CMK (cell line): ENCODE data around the gene PRSS36.
"Not testable (repeated sequence)": the region's sequence is repeated elsewhere in the genome, so short reads cannot be mapped to it uniquely, and the experiment has no call there.

Experiments
- DNase-seq: peaks from one replicate; pipeline ENCODE4 v3.0.0-alpha.2; 2010; ENCODE audit warnings: low read depth

Gene PRSS36

GRCh38 chr16:31183432-31184428 lies 33.9 kb upstream of the PRSS36 start:
- DNase-seq, result no peak

DNA sequence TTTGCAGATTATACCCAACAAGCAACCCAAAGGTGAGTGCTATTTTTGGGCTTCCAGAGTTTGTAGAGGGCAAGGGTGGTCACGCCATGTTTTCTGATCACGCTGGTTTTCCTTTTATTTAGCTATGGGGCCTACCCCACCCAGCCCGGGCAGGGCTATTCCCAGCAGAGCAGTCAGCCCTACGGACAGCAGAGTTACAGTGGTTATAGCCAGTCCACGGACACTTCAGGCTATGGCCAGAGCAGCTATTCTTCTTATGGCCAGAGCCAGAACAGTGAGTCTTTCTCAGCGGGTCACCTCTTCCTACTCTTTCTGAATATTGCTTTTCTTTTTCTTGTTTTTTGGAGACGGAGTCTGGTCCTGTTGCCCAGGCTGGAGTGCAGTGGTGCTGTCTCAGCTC lies 32.5 kb upstream of the PRSS36 start:
- DNase-seq, result no peak

DNA sequence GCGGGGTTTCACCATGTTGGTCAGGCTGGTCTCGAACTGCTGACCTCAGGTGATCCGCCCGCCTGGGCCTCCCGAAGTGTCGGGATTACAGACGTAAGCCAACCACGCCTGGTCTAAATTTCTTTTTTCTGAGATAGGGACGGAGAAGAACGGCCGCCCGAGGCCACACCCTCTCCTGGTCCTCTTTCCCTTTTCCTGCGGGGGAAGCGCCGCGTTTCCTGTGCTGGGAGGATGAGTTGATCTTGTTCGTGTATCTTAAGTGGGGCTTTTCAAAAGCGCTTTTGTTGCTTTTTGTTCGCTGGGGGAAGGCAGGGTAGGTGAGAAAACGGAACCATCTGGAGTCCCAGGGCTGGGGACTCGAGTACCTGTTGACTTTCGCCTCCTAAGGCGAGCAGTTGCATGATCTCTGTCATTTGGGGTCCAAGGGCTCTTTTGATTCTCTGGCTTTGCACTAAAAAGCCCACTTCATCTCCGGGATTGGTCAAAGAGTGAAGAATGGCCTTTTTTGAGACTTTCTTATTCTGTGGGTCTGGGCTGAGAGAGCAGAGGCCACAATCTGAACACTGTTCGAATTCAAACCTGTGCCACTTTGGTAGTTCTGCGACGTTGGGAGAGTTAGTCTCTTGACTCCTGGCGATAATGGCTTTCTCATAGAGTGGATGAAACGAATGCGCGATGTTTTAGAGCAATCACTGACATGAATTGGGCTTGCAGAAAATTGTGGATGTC lies 31.4 kb upstream of the PRSS36 start:
- DNase-seq, result no peak

DNA sequence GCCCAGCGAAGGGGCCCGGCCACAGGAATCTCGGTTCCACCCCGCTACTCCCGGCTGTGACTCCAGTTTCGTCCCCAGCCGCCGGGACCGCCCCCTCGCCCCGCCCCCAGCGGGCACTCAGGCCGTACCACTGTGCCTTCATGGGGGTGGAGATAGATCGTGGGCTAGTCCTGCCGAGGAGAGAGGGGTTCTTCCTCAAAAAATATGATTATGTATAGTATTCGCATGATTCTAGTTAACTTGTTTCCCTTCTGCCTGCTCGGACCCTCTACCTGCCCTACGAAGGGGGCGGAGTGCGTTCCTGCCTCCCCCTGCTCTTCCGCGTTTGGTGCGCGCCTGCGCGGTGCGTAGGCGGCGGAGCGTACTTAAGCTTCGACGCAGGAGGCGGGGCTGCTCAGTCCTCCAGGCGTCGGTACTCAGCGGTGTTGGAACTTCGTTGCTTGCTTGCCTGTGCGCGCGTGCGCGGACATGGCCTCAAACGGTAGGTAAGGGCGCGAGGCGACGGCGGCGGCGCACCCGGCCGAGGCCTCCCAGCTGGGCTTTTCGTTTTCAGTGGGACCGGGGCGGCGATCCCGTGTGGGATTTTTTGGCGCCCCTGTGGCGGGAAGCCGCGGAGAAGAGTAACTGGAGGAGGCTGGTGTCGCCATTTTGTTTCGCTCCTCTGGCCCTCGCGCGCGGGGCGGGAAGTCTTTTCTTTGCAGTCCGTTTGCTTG lies 30.0 kb upstream of the PRSS36 start, which contains the start of gene FUS:
Gene FUS, plus strand, starts transcription at position 393 of the 713 bp plus-strand sequence. Its CDS starts 76 bp downstream, at position 469.
- DNase-seq, result peak; percentile 95

DNA sequence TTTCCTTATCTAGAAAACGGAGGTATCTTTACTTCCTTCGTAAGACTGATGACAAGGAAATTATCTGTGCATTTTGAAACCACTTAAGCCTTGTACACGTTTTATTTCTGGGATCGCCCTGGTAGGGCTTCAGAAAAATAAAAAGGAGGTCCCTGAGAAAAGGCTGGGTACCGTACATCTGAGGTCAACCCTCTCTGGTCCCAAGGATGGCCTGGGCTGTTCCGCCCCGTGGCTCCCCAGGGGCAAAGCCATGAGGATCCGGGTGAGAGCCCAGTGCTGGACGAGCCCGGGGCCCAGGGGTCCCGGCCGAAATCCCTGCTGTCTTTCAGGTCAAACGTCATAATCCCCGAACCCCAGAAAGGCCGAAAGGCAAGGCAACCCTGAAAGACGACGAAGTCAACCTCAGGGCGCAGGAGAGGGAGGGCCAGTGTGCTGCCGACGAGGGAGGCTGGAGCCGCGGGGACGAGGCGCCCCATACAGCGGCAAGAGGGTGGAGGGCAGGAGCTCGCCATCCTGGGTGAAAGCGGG lies 29.4 kb upstream of the PRSS36 start:
- no peak for DNase-seq

DNA sequence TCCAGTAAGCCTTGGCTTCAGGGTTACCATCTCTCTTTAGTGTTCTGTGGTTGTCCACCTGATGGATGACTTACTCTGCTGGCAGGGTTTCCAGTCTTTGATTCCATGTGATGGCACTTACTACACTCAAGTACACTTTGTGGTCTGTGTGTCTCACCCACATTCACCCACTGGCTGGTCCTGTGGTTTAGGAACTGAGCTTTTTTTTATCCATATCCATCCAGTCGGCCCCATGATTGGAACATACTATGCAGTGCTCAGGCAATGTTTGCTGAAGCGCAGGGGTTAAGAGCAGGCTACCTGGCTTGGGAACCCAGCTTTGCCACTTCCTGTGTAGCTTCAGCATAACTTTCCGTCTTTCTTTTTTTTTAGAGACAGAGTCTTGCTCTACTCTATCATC lies 27.3 kb upstream of the PRSS36 start:
- DNase-seq, result no peak

GRCh38 chr16:31170048-31170447 lies 20.2 kb upstream of the PRSS36 start:
- DNase-seq, result not testable (repeated sequence)

DNA sequence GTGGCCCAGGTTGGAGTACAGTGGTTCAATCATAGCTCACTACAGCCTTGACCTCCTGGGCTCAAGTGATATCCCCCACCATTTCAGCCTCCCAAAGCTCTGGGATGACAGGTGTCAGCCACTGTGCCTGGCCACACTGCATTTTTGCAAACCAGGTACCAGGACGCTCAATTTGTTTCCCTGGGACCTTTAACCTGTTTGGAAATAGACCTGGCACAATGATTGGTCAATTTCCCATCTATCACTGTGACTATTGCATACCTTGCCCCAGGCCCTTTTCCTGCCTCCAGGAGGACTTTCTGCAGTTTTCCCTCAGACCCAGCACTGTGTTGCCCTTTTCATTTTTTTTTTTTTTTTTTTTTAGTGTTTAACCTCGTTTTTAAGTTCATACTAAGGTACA lies 19.0 kb upstream of the PRSS36 start:
- DNase-seq, result no peak

DNA sequence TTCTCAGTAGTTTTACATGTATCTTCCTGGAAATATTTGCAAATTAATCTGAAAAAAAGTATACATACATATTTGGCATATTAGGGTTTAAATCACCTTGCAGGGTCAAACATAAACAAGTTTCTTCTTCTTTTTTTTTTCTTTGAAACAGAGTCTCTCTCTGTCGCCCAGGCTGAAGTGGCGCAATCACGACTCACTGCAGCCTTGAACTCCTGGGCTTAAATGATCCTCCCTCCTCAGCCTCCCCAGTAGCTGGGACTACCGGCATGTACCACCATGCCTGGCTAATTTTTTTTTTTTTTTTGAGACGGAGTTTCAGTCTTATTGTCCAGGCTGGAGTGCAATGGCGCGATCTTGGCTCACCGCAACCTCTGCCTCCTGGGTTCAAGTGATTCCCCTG lies 17.4 kb upstream of the PRSS36 start:
- no peak for DNase-seq

DNA sequence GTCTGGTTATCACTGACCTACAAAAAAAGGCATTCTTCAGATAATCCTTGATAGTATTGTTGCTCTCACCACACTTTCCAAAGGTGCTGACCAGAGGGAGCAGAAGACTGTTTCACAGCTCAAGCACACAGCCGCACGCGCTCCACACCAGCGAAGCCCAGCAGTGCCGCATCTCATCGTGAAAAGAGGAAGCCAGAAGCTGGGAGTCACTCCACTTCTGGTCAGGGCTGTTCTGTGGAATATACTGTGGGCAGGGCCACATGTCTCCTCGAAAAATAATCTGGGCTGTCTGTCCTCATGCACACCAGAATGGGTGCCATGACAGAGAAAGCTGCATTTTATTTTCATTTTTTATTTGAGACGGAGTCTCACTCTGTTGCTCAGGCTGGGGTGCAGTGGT lies 7.3 kb upstream of the PRSS36 start:
- no peak for DNase-seq

GRCh38 chr16:31150976-31151375 lies 1.1 kb upstream of the PRSS36 start:
- not testable (repeated sequence) for DNase-seq

- DNase-seq, result no peak
These were observed 534 bp downstream of the PRSS36 start for GRCh38 chr16:31149332-31149731.

- DNase-seq, result no peak
These were observed 970 bp downstream of the PRSS36 start for GRCh38 chr16:31148896-31149295.

- no peak for DNase-seq
These were observed 1.6 kb downstream of the PRSS36 start for GRCh38 chr16:31148281-31148728.

GRCh38 chr16:31147574-31147973 lies 2.3 kb downstream of the PRSS36 start:
- no peak for DNase-seq

DNA sequence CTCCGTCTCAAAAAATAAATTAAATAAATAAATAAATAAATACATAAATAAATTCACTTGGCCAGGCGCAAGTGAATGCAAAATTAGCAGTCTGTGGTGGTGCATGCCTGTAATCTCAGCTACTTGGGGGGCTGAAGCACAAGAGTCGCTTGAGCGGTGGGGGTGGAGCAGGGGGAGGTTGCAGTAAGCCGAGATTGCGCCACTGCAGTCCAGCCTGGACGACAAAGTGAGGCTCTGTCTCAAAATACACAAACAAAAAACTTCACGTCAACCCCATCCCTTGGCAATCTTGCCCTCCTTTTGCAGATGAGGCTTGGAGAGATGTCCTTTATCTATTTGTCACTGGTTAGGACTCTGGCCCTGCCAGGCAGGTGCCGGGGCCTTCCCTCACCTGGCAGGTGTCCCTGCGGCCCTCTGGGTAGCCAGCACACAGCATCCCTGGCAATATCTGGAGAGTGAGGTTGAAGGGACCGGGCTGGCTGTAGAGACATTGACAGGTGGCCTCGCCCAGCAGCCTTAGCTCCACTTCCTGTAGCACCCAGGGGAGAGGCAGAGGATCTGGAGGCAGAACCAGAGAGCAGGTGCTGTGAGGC lies 4.4 kb downstream of the PRSS36 start:
- no peak for DNase-seq

GRCh38 chr16:31144418-31144817 lies 5.4 kb downstream of the PRSS36 start:
- not testable (repeated sequence) for DNase-seq

DNA sequence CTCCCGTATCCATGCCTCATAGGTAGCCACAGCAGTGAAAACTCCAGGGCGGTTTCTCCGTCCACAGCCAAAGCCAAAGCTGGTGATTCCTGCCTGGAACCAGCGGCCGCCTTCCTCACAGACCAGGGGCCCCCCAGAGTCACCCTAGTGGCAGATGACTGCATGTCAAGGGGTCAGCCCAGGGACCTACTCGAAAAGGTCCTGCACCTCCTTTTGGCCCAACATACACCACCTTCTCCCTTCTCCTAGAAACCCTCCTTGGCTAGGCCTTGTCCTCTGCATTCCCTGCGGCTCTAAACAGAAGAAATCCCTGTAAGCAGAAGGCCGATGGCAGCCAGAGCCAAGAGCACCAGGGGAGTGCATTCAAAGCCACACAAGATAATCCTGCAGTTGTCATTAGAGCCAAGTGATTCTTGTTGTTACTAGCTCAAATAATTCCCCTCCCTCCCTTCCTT lies 6.1 kb downstream of the PRSS36 start:
- no peak for DNase-seq

DNA sequence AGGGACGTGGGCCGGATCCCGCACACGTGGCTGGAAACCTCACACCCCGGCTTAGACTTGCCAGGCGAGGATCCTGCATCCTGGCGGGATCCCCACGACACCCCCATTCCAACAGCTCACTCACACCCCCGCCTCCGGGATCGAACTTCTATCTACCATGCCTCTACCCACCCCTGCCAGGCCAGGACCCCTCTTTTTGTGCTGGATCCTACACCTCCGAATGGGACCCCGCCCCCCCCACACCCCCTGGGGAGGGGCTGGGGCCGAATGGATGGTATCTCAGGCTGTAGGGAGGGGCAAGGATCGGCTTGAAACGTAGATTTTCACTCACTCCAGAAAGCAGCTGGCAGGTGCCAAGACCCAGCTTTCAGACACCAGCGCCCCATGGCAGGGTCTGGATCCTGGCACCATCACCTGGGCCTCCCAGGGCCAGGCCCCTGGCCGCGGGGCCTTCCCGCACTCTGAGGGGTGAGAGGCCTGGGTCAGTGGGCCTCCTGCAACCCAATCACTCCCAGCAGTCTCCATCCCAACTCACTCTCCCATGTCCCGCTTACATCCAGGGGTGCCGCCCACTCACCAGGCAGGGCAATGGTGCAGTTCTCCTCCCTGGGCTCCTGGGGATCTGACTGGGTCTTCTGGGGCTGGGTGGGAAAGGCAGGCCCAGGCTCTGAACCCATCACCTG lies 6.7 kb downstream of the PRSS36 start:
- no peak for DNase-seq

GRCh38 chr16:31142109-31143010 lies 7.5 kb downstream of the PRSS36 start:
- DNase-seq, result peak; percentile 97
